Mammary epithelial cell (primary cell): Measurements from ENCODE around the gene GNS.

Experiments used
- CTCF ChIP-seq, 2 donors: IDR thresholded peaks in 1 of 2; conservative IDR thresholded peaks in 1 of 2; 2 replicates each; pipeline ENCODE4 v1.5.1; 2011 to 2012; ENCODE audit warnings: inconsistent platforms in 2 of 2, low read length in 2 of 2, mild to moderate bottlenecking in 2 of 2, control low read depth in 1 of 2, low read depth in 1 of 2; ENCODE audit not compliant: insufficient read depth in 1 of 2; ENCODE audit errors: extremely low read depth in 1 of 2
- EZH2 ChIP-seq: IDR thresholded peaks from 2 replicates; pipeline ENCODE4 v1.6.1; 2012; ENCODE audit warnings: low read length, inconsistent platforms, borderline replicate concordance

- TF ChIP-seq CTCF (conservative IDR thresholded peaks at IDR 0.05 in 1 of 2, IDR thresholded peaks at IDR 0.05 in 1 of 2; ENCODE audit: extremely low read depth in 1 of 2, insufficient read depth in 1 of 2, low read depth in 1 of 2, low read length in 2 of 2) (no peak), EZH2 (no peak)
These were observed 26.6 kb upstream of the GNS start for GRCh38 chr12:64785838-64786237.
